Activated CD4-positive, alpha-beta T cell treated with anti-CD3 and anti-CD28 coated beads, Interleukin-2, amount 50 U/mL, for 48 hours (primary cell): ENCODE measurements around the gene PRPF31.

Source experiments
- DNase-seq, 2 experiments: peaks; one replicate each; pipeline ENCODE4 v3.0.0-alpha.2; 2020

The PRPF31 gene

GRCh38 chr19:54108496-54108895, 7.1 kb upstream of the PRPF31 start:
- no peak for DNase-seq

GRCh38 chr19:54109651-54110050, 5.9 kb upstream of the PRPF31 start:
- DNase-seq, result no peak

- DNase-seq, result peak; percentile 49 to 59
These were observed 1.0 kb upstream of the PRPF31 start for GRCh38 chr19:54114340-54115108.

GRCh38 chr19:54121259-54121658, 5.7 kb downstream of the PRPF31 start:
- no peak for DNase-seq

- DNase-seq, result no peak
These were observed 8.1 kb downstream of the PRPF31 start for GRCh38 chr19:54123682-54124081.

- no peak for DNase-seq
These were observed 8.8 kb downstream of the PRPF31 start for GRCh38 chr19:54124393-54124792.

GRCh38 chr19:54125713-54126112, 10.2 kb downstream of the PRPF31 start:
- no peak for DNase-seq

GRCh38 chr19:54127688-54128440, 12.3 kb downstream of the PRPF31 start:
- no peak for DNase-seq

GRCh38 chr19:54128441-54128725, 12.8 kb downstream of the PRPF31 start:
- DNase-seq, result no peak

- DNase-seq, result no peak
These were observed 13.5 kb downstream of the PRPF31 start for GRCh38 chr19:54128796-54129616.

GRCh38 chr19:54129617-54129996, 14.1 kb downstream of the PRPF31 start:
- no peak for DNase-seq

- no peak for DNase-seq
These were observed 17.9 kb downstream of the PRPF31 start for GRCh38 chr19:54133312-54133956.

GRCh38 chr19:54133957-54134590, 18.5 kb downstream of the PRPF31 start:
- DNase-seq, result no peak

- no peak for DNase-seq
These were observed 20.7 kb downstream of the PRPF31 start for GRCh38 chr19:54136086-54136863.

- peak; percentile 98 to 99 for DNase-seq
These were observed 21.5 kb downstream of the PRPF31 start for GRCh38 chr19:54136864-54137698.

GRCh38 chr19:54137699-54138488, 22.3 kb downstream of the PRPF31 start, which contains the start of gene CNOT3:
CNOT3 (plus strand) TSS chr19:54137762; CDS start chr19:54142979, 5,217 bp downstream.
- DNase-seq, result peak; percentile 27 to 30

GRCh38 chr19:54138489-54139256, 23.1 kb downstream of the PRPF31 start:
- DNase-seq, result peak; percentile 26 to 40

GRCh38 chr19:54141356-54141755, 25.8 kb downstream of the PRPF31 start:
- no peak for DNase-seq

GRCh38 chr19:54142166-54142780, 26.7 kb downstream of the PRPF31 start:
- DNase-seq, result no peak
